MM.1S (cell line): ENCODE data around the gene NOP14.
"Not testable (repeated sequence)": the region's sequence is repeated elsewhere in the genome, so short reads cannot be mapped to it uniquely, and the experiment has no call there.

Source experiments
- EZH2 ChIP-seq: fragments of 300-600 bp; sonication (generic); optimal IDR thresholded peaks from 2 replicates; pipeline ENCODE3; 2017; ENCODE audit warnings: low read depth, mild to moderate bottlenecking, antibody characterized with exemption, low read length, mixed read lengths
- EZH2phosphoT487 ChIP-seq: fragments of 300-600 bp; sonication (generic); IDR thresholded peaks from 2 replicates; pipeline ENCODE4 v1.6.1; 2018; ENCODE audit warnings: antibody characterized with exemption, low read length
- TF ChIP-seq, protein P1 (sequence below): fragments of 300-600 bp; sonication (generic); IDR thresholded peaks from 2 replicates; pipeline ENCODE4 v1.5.1; 2016; ENCODE audit warnings: antibody characterized with exemption, low read length, mixed read lengths

- TF ChIP-seq, protein P1, sequence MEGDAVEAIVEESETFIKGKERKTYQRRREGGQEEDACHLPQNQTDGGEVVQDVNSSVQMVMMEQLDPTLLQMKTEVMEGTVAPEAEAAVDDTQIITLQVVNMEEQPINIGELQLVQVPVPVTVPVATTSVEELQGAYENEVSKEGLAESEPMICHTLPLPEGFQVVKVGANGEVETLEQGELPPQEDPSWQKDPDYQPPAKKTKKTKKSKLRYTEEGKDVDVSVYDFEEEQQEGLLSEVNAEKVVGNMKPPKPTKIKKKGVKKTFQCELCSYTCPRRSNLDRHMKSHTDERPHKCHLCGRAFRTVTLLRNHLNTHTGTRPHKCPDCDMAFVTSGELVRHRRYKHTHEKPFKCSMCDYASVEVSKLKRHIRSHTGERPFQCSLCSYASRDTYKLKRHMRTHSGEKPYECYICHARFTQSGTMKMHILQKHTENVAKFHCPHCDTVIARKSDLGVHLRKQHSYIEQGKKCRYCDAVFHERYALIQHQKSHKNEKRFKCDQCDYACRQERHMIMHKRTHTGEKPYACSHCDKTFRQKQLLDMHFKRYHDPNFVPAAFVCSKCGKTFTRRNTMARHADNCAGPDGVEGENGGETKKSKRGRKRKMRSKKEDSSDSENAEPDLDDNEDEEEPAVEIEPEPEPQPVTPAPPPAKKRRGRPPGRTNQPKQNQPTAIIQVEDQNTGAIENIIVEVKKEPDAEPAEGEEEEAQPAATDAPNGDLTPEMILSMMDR = not testable (repeated sequence)
- TF ChIP-seq EZH2, EZH2phosphoT487: not testable (repeated sequence)
Observed at GRCh38 chr4:2918714-2919113, 44.5 kb downstream of the NOP14 start.
